ENCODE results near the gene CHD1. TPM values are rescaled to one million over a fixed set of nuclear protein-coding genes. Genes with fewer than 3 reads are reported as not detected.

Gene CHD1
- total RNA-seq, 2 donors from 2014 or later, result 64.8 to 68.0 TPM

Other genes with a start within 250 kb of the CHD1 start
- gene RGMB, start 155.3 kb downstream of the CHD1 start, total RNA-seq, result under 1 TPM; 0.74 to 0.78 TPM